ENCODE data around the gene ARL9. TPM values are rescaled to one million over a fixed set of nuclear protein-coding genes. Genes with fewer than 3 reads are reported as not detected.
"Not testable (repeated sequence)": the region's sequence is repeated elsewhere in the genome, so short reads cannot be mapped to it uniquely, and the experiment has no call there.

ARL9 gene
- total RNA-seq = under 1 TPM in 2 of 4 donors, not detected in 2; 0.12 to 0.19 TPM

GRCh38 chr4:56505269-56506130, at the start of gene ARL9:
Gene ARL9 (plus strand): TSS chr4:56505791. CDS start chr4:56505863, 72 bp downstream.
- TF ChIP-seq CTCF (IDR thresholded peaks at IDR 0.05) = no peak
- ATAC-seq (ENCODE audit: low FRiP score) = peak; percentile 89
- no peak for DNase-seq (ENCODE audit: low spot score)

- no peak for TF ChIP-seq CTCF (IDR thresholded peaks at IDR 0.05)
- ATAC-seq (ENCODE audit: low FRiP score) (no peak), DNase-seq (ENCODE audit: low spot score) (no peak)
These were observed 45.5 kb upstream of the ARL9 start for GRCh38 chr4:56460085-56460484.

GRCh38 chr4:56462157-56462556, 43.4 kb upstream of the ARL9 start:
- DNase-seq (ENCODE audit: low spot score) = no peak
- no peak for ATAC-seq (ENCODE audit: low FRiP score)
- no peak for TF ChIP-seq CTCF (IDR thresholded peaks at IDR 0.05)

- TF ChIP-seq CTCF (IDR thresholded peaks at IDR 0.05) = no peak
- ATAC-seq (ENCODE audit: low FRiP score) (no peak), DNase-seq (ENCODE audit: low spot score) (no peak)
These were observed 41.9 kb upstream of the ARL9 start for GRCh38 chr4:56463711-56464110.

GRCh38 chr4:56464581-56464980, 41.0 kb upstream of the ARL9 start:
- DNase-seq (ENCODE audit: low spot score) (no peak), ATAC-seq (ENCODE audit: low FRiP score) (no peak)
- no peak for TF ChIP-seq CTCF (IDR thresholded peaks at IDR 0.05)

- DNase-seq (ENCODE audit: low spot score) (no peak), ATAC-seq (ENCODE audit: low FRiP score) (no peak)
- TF ChIP-seq CTCF (IDR thresholded peaks at IDR 0.05) = no peak
These were observed 39.8 kb upstream of the ARL9 start for GRCh38 chr4:56465599-56466295.

GRCh38 chr4:56466296-56466761, 39.3 kb upstream of the ARL9 start:
- peak; percentile 61 for ATAC-seq (ENCODE audit: low FRiP score)
- not testable (repeated sequence) for DNase-seq (ENCODE audit: low spot score)
